B cell (primary cell): ENCODE data around the gene FBXO3. TPM values are rescaled to one million over a fixed set of nuclear protein-coding genes. Genes with fewer than 3 reads are reported as not detected.

ENCODE experiments used
- ATAC-seq: fragments of 200-7000 bp; cut with Tn5 transposase; one replicate; pipeline ENCODE4 v1.10.0; 2021; ENCODE audit warnings: low read depth, mild to moderate bottlenecking, moderate number of reproducible peaks, moderate library complexity
- CTCF ChIA-PET: fragments of 350-600 bp; sonication (Branson Sonifier 250); formaldehyde crosslinking; loops from one replicate; lab custom pipeline; 2021; ENCODE audit warnings: antibody characterized with exemption, inconsistent platforms; lab: Charles Lee
- POLR2A ChIA-PET: fragments of 350-600 bp; sonication (Branson Sonifier 250); formaldehyde crosslinking; loops from one replicate; lab custom pipeline; 2021; ENCODE audit warnings: antibody characterized with exemption; lab: Charles Lee
- DNase-seq: peaks from one replicate; pipeline ENCODE4 v3.0.0; 2013
- H2AFZ ChIP-seq: 2 replicates; pipeline ENCODE4 v1.6.1; 2012; ENCODE audit warnings: mild to moderate bottlenecking, low read depth, low read length; ENCODE audit not compliant: insufficient read depth, poor library complexity, severe bottlenecking
- H3K27ac ChIP-seq, 2 donors: 1 replicate in 1 of 2; 2 replicates in 1 of 2; pipeline ENCODE4 v1.5.1; 2012 to 2013; ENCODE audit warnings: low read length in 2 of 2, mild to moderate bottlenecking in 2 of 2, moderate library complexity in 1 of 2
- H3K27me3 ChIP-seq, 4 experiments: fragments of 200-600 bp in 1 of 4; sonication (generic) in 1 of 4; replicated peaks in 1 of 4; 1 replicate in 2 of 4; 2 replicates in 2 of 4; pipeline versions ENCODE4 v1.6.1 to v1.7.0; 2013 to 2016; ENCODE audit warnings: low read length in 3 of 4, mild to moderate bottlenecking in 2 of 4, mixed read lengths in 1 of 4, moderate library complexity in 1 of 4; ENCODE audit not compliant: insufficient read depth in 4 of 4, control insufficient read depth in 3 of 4; ENCODE audit errors: control extremely low read depth in 1 of 4
- H3K36me3 ChIP-seq, 2 experiments: replicated peaks in 1 of 2; 1 replicate in 1 of 2; 2 replicates in 1 of 2; pipeline versions ENCODE4 v1.6.1 to v1.7.1; 2013; ENCODE audit warnings: low read length in 1 of 2; ENCODE audit not compliant: insufficient read depth in 2 of 2, control insufficient read depth in 1 of 2; ENCODE audit errors: control extremely low read depth in 1 of 2, extremely low read depth in 1 of 2
- H3K4me1 ChIP-seq, 2 donors: fragments of 200-600 bp in 1 of 2; sonication (generic) in 1 of 2; 1 replicate in 1 of 2; 2 replicates in 1 of 2; pipeline versions ENCODE4 v1.5.1 to v1.6.1; 2013 to 2017; ENCODE audit warnings: low read length in 2 of 2; ENCODE audit not compliant: control insufficient read depth in 2 of 2, insufficient read depth in 2 of 2
- H3K4me2 ChIP-seq: replicated peaks from 2 replicates; pipeline ENCODE3; 2012; ENCODE audit warnings: mild to moderate bottlenecking, low read depth, low read length; ENCODE audit not compliant: poor library complexity, severe bottlenecking
- H3K4me3 ChIP-seq, 5 experiments: fragments of 200-600 bp in 1 of 5; sonication (generic) in 1 of 5; 1 replicate in 3 of 5; 2 replicates in 2 of 5; pipeline versions ENCODE4 v1.5.1 to v1.7.0; 2011 to 2016; ENCODE audit warnings: low read length in 4 of 5, mild to moderate bottlenecking in 4 of 5, low read depth in 2 of 5, control low read depth in 1 of 5, moderate library complexity in 1 of 5; ENCODE audit not compliant: insufficient read depth in 1 of 5; ENCODE audit errors: control extremely low read depth in 1 of 5, extremely low read depth in 1 of 5
- H3K79me2 ChIP-seq: fragments of 200-600 bp; sonication (generic); one replicate; pipeline ENCODE4 v1.6.0; 2016; ENCODE audit warnings: low read length; ENCODE audit not compliant: control insufficient read depth, insufficient read depth
- H3K9ac ChIP-seq: fragments of 200-600 bp; sonication (generic); 2 replicates; pipeline ENCODE4 v1.6.1; 2017; ENCODE audit warnings: mild to moderate bottlenecking, low read length, moderate library complexity
- H3K9me3 ChIP-seq, 3 donors: one replicate each; pipeline versions ENCODE4 v1.6.1 to v1.7.1; 2013; ENCODE audit warnings: low read length in 2 of 3; ENCODE audit not compliant: control insufficient read depth in 2 of 3, insufficient read depth in 1 of 3; ENCODE audit errors: control extremely low read depth in 1 of 3
- H4K20me1 ChIP-seq: 2 replicates; pipeline ENCODE4 v1.6.0; 2012; ENCODE audit warnings: mild to moderate bottlenecking, low read length; ENCODE audit not compliant: insufficient read depth, control insufficient read depth, poor library complexity, severe bottlenecking
- H3K27ac Mint-ChIP-seq: one replicate; pipeline ENCODE4 v1.8.0; 2021; ENCODE audit warnings: mixed read lengths
- H3K27me3 Mint-ChIP-seq: one replicate; pipeline ENCODE4 v1.8.0; 2021; ENCODE audit warnings: mixed read lengths
- H3K4me1 Mint-ChIP-seq: one replicate; pipeline ENCODE4 v1.8.0; 2021; ENCODE audit warnings: mixed read lengths
- H3K4me3 Mint-ChIP-seq: one replicate; pipeline ENCODE4 v1.8.0; 2021; ENCODE audit warnings: mixed read lengths
- H3K9me3 Mint-ChIP-seq: one replicate; pipeline ENCODE4 v1.8.0; 2022; ENCODE audit warnings: mixed read lengths; ENCODE audit not compliant: insufficient read depth
- CTCF ChIP-seq: fragments of 200-600 bp; IDR thresholded peaks from one replicate; pipeline ENCODE4 v1.8.0; 2022; ENCODE audit warnings: antibody characterized with exemption, mild to moderate bottlenecking
- EZH2 ChIP-seq: IDR thresholded peaks from 2 replicates; pipeline ENCODE4 v1.6.1; 2012; ENCODE audit warnings: borderline replicate concordance, low read depth, mild to moderate bottlenecking, moderate library complexity, low read length; ENCODE audit not compliant: insufficient read depth, poor library complexity, severe bottlenecking
- WGBS: methylation state at CpG from one replicate; pipeline ENCODE4 v1.1.5; 2013; ENCODE audit warnings: missing lambda C conversion rate; ENCODE audit not compliant: insufficient coverage; 5-methylcytosine and 5-hydroxymethylcytosine counted together
- intact Hi-C: fragments of 100-400 bp; cut with micrococcal nuclease; formaldehyde crosslinking; loops from one replicate; pipeline ENCODE4 v1.10.0; 2022
- polyA plus RNA-seq: library from polyadenylated mRNA; depleted of rRNA; stranded (reverse); fragments of >200 nt; gene quantifications from 2 replicates; pipeline ENCODE4 v1.2.3, GENCODE V29; 2012
- total RNA-seq, 2 donors: library from RNA; stranded (reverse); fragments of 120-200 nt in 1 of 2; gene quantifications; 1 replicate in 1 of 2; 2 replicates in 1 of 2; pipeline versions ENCODE4 v1.2.3 to v1.2.4, GENCODE V29; 2013 to 2022

FBXO3 gene
- total and polyA plus RNA-seq, 2 donors (not counting 1 experiment from before 2014, with no cell fraction given), result 16.8 to 34.3 TPM

DNA sequence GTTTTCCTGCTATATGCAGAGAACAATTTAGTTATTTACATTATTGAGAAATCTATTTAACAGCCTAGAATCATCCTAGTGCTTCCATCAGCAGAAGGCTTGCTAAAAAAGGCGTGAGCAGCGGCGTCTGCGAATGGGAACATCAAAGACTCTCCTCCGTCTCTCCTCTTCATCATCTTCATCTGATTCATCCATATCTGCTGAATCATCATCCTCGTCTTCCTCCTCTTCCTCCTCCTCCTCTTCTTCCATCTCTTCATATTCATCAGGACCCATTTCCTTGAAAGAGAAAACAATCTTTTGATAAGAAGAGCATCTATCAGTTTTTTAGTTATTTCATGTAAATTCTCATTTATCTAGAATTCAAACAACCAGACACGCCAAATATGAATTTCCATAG lies 32.5 kb downstream of the FBXO3 start:
- 97% methylated on average over 5 of the region's 7 CpGs for WGBS
- Histone ChIP-seq H3K9me3 (no peaks in the 10 kb centered on the region), H2AFZ (no peak overlapping the region), H3K4me1 (peaks cover 0 to 1% of the 10 kb centered on the region in 2 donors), H3K36me3 (peaks cover 6 to 16% of the 10 kb centered on the region in 2 experiments), H3K27me3 (no peaks in the 10 kb centered on the region), H3K27ac (no peak overlapping the region), H3K9ac (no peak overlapping the region), H3K4me2 (no peak overlapping the region), H3K79me2 (no peaks in the 10 kb centered on the region), H3K4me3 (no peak overlapping the region), H4K20me1 (no peaks in the 10 kb centered on the region)
- POLR2A ChIA-PET, result no interaction called here
- Mint-ChIP-seq H3K9me3 (no peaks in the 10 kb centered on the region), H3K27ac (no peak overlapping the region), H3K4me1 (peaks cover 2% of the 10 kb centered on the region), H3K4me3 (no peak overlapping the region), H3K27me3 (no peaks in the 10 kb centered on the region)
- intact Hi-C loops, result loop anchor here (1.0 to 5.0 kb wide), 4 partner anchors 26 to 780 kb away; no protein-coding TSS in a partner anchor
- CTCF ChIA-PET, result interaction anchor here (0.6 to 3.4 kb wide), 34 partner anchors 8 to 774 kb away, joined by 3 to 115 read pairs (median 4); partner anchors contain the start of gene C11orf91
- ATAC-seq (no peak), DNase-seq (no peak)
- TF ChIP-seq CTCF (no peak), EZH2 (no peak)

DNA sequence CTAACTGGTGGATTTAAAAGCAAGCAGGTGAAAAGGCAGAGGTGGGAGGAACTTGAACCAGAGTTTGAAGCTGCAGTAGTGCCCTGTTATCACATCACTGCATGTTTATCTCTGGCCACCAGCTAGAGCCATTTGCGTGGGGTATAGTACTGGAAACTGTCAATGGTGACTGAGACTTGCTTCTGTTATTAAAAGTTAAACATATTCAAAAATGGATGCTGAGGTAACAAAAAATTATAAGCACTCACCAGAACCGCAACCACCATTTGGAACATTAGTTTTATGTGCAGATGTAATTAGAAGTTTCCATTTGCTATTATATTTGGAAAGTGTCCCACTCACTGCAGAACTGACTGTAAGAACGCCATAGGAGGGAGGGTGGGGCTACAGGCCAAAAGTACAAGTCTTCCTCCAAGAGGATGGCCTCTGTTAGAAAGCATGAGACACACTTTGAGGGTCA lies 36.9 kb downstream of the FBXO3 start:
- H3K4me3 ChIP-seq, result no peak overlapping the region
- no peak overlapping the region for H3K9ac ChIP-seq
- peaks cover 16 to 21% of the 10 kb centered on the region in 2 donors for H3K4me1 ChIP-seq
- H3K27me3 Mint-ChIP-seq, result no peaks in the 10 kb centered on the region
- ATAC-seq (no peak), DNase-seq (no peak)
- no peaks in the 10 kb centered on the region for H3K36me3 ChIP-seq
- 78% methylated on average over 1 of the region's 3 CpGs for WGBS
- no peaks in the 10 kb centered on the region for H4K20me1 ChIP-seq
- H3K4me3 Mint-ChIP-seq, result no peak overlapping the region
- CTCF ChIA-PET, result interaction anchor here (0.7 to 1.8 kb wide), 5 partner anchors 17 to 1907 kb away, joined by 3 to 12 read pairs (median 3); no protein-coding TSS in a partner anchor
- H3K79me2 ChIP-seq, result peaks cover 3% of the 10 kb centered on the region
- POLR2A ChIA-PET, result no interaction called here
- intact Hi-C loops, result loop anchor here (2.0 to 10.0 kb wide), 2 partner anchors 481 to 1927 kb away; partner anchors contain the start of genes HIPK3 and TRIM44
- H3K9me3 ChIP-seq, result no peaks in the 10 kb centered on the region
- peak overlapping the region; percentile 57 for H3K27ac Mint-ChIP-seq
- H3K27me3 ChIP-seq, result no peaks in the 10 kb centered on the region
- TF ChIP-seq CTCF (no peak), EZH2 (no peak)
- peaks cover 29% of the 10 kb centered on the region for H3K4me1 Mint-ChIP-seq
- no peak overlapping the region for H3K4me2 ChIP-seq
- no peaks in the 10 kb centered on the region for H3K9me3 Mint-ChIP-seq
- H2AFZ ChIP-seq, result peak overlapping the region; percentile 83
- no peak overlapping the region for H3K27ac ChIP-seq
